22Rv1 (cell line): ENCODE results near the gene MIB2.
"Not testable (repeated sequence)": the region's sequence is repeated elsewhere in the genome, so short reads cannot be mapped to it uniquely, and the experiment has no call there.

Experiments
- CTCF ChIP-seq: fragments of 450-650 bp; IDR thresholded peaks from 2 replicates; pipeline ENCODE4 v1.5.1; 2017; ENCODE audit warnings: mild to moderate bottlenecking
- ZFX ChIP-seq: fragments of 450-650 bp; IDR thresholded peaks from 2 replicates; pipeline ENCODE4 v1.6.1; 2017; ENCODE audit warnings: antibody characterized with exemption, borderline replicate concordance

- not testable (repeated sequence) for TF ChIP-seq CTCF, ZFX
Measured at GRCh38 chr1:1595341-1595740, 20.0 kb upstream of the MIB2 start.
